Keratinocyte (primary cell): ENCODE results near the gene RNF151. TPM values are rescaled to one million over a fixed set of nuclear protein-coding genes. Genes with fewer than 3 reads are reported as not detected.

Source experiments
- DNase-seq: peaks from one replicate; pipeline ENCODE4 v3.0.0-alpha.2; 2011; ENCODE audit warnings: low read depth, missing footprints, low spot score
- FAIRE-seq: peaks from 2 replicates; lab custom pipeline; 2011; peaks lifted over from hg19 to GRCh38; lab: Jason Lieb, UNC
- H2AFZ ChIP-seq: 2 replicates; pipeline ENCODE4 v1.6.0; 2012; ENCODE audit warnings: low read length, control low read depth, inconsistent platforms; ENCODE audit not compliant: control insufficient read depth
- H3K27ac ChIP-seq: 2 replicates; pipeline ENCODE4 v1.5.1; 2011; ENCODE audit warnings: low read length; ENCODE audit not compliant: control insufficient read depth, insufficient read depth
- H3K27me3 ChIP-seq: 3 replicates; pipeline ENCODE4 v1.6.0; 2011; ENCODE audit warnings: low read length; ENCODE audit not compliant: control insufficient read depth, insufficient read depth; ENCODE audit errors: extremely low read depth
- H3K36me3 ChIP-seq, 2 experiments: 2 replicates in 1 of 2; 3 replicates in 1 of 2; pipeline ENCODE4 v1.5.1; 2011; ENCODE audit warnings: low read length in 2 of 2, mild to moderate bottlenecking in 1 of 2; ENCODE audit not compliant: control insufficient read depth in 2 of 2, insufficient read depth in 2 of 2; ENCODE audit errors: extremely low read depth in 1 of 2
- H3K4me1 ChIP-seq: 3 replicates; pipeline ENCODE4 v1.5.1; 2011; ENCODE audit warnings: low read length; ENCODE audit not compliant: control insufficient read depth, insufficient read depth; ENCODE audit errors: extremely low read depth
- H3K4me2 ChIP-seq: 3 replicates; pipeline ENCODE4 v1.6.0; 2011; ENCODE audit warnings: low read depth, low read length; ENCODE audit not compliant: control insufficient read depth, insufficient read depth; ENCODE audit errors: extremely low read depth
- H3K4me3 ChIP-seq, 3 experiments: fragments of 200-600 bp in 1 of 3; sonication (generic) in 1 of 3; 2 replicates in 2 of 3; 3 replicates in 1 of 3; pipeline ENCODE4 v1.5.1; 2011 to 2016; ENCODE audit warnings: low read length in 3 of 3, mild to moderate bottlenecking in 3 of 3, control low read depth in 2 of 3, inconsistent platforms in 1 of 3, low read depth in 1 of 3, mixed read lengths in 1 of 3, mixed run types in 1 of 3, moderate library complexity in 1 of 3; ENCODE audit not compliant: control insufficient read depth in 2 of 3, insufficient read depth in 2 of 3; ENCODE audit errors: extremely low read depth in 1 of 3
- H3K79me2 ChIP-seq: 2 replicates; pipeline ENCODE4 v1.6.0; 2012; ENCODE audit warnings: low read length; ENCODE audit not compliant: control insufficient read depth, insufficient read depth
- H3K9ac ChIP-seq: 3 replicates; pipeline ENCODE4 v1.6.0; 2011; ENCODE audit warnings: low read length; ENCODE audit not compliant: control insufficient read depth, insufficient read depth; ENCODE audit errors: extremely low read depth
- H3K9me1 ChIP-seq: 3 replicates; pipeline ENCODE4 v1.6.0; 2011; ENCODE audit warnings: low read length; ENCODE audit not compliant: control insufficient read depth, insufficient read depth; ENCODE audit errors: extremely low read depth
- H3K9me3 ChIP-seq: 2 replicates; pipeline ENCODE4 v1.5.1; 2012; ENCODE audit warnings: low read depth, low read length; ENCODE audit not compliant: control insufficient read depth
- H4K20me1 ChIP-seq: 3 replicates; pipeline ENCODE4 v1.6.0; 2011; ENCODE audit warnings: low read length; ENCODE audit not compliant: control insufficient read depth, insufficient read depth; ENCODE audit errors: extremely low read depth
- CTCF ChIP-seq, 3 experiments: IDR thresholded peaks in 1 of 3; conservative IDR thresholded peaks in 1 of 3; optimal IDR thresholded peaks in 1 of 3; 2 replicates in 2 of 3; 3 replicates in 1 of 3; pipeline versions ENCODE3 to v1.5.1; 2011; ENCODE audit warnings: low read length in 3 of 3, mild to moderate bottlenecking in 3 of 3, moderate library complexity in 2 of 3, control low read depth in 1 of 3, inconsistent platforms in 1 of 3; ENCODE audit not compliant: insufficient read depth in 2 of 3; ENCODE audit errors: extremely low read depth in 1 of 3
- EZH2 ChIP-seq: IDR thresholded peaks from one replicate; pipeline ENCODE4 v1.6.1; 2012; ENCODE audit warnings: inconsistent platforms, mild to moderate bottlenecking, low read length, moderate library complexity
- dilution Hi-C: fragments of 300-500 bp; cut with MboI; formaldehyde crosslinking; loops from one replicate; pipeline ENCODE4 v1.7.0; 2020; ENCODE audit warnings: low sequenced_read_pairs; ENCODE audit not compliant: extremely low pct_ligation_motif_present
- polyA plus RNA-seq, 5 experiments: library from polyadenylated mRNA; depleted of rRNA in 3 of 5; stranded (reverse) in 3 of 5; stranded (forward) in 1 of 5; unstranded in 1 of 5; fragments of >200 nt; gene quantifications; 1 replicate in 1 of 5; 2 replicates in 3 of 5; 3 replicates in 1 of 5; pipeline versions ENCODE4 v1.2.1 to v1.2.3, GENCODE V29; 2011 to 2012; ENCODE audit warnings: missing spikeins in 2 of 5, low read depth in 1 of 5, low replicate concordance in 1 of 5

Gene RNF151
- polyA plus RNA-seq, 1 donor (not counting 4 experiments of a cell fraction or from before 2014, with no cell fraction given), result not detected

DNA sequence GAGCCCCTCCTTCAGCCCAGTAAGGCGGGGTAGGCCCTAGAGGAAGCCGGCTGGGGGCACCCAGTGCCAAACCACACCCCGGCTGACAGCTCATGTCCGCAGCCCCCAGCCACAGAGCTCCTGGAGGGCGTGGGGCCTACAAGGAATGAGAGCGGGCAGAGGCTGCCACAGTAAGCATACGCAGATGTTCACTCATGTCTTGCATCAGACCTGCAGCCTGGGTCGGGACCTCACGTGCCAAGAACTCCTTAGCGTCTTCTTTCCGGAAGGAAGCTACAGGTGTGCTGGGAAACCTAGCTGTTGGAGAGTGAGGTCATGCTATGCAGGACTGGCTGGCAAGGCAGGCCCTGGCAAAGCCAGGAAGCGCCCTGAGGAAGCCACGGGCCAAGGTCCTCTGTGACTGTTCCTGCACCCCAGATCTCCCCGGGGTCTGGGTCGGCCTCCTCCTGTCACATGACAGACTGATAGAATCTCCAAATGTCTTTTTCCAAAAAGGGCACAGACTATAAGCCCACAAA lies 41.4 kb downstream of the RNF151 start:
- peaks cover 71% of the 10 kb centered on the region for H3K79me2 ChIP-seq
- peaks cover 36% of the 10 kb centered on the region for H3K4me1 ChIP-seq
- peaks cover 2% of the 10 kb centered on the region for H3K9me1 ChIP-seq
- H3K9me3 ChIP-seq, result no peaks in the 10 kb centered on the region
- DNase-seq (peak; percentile 98), FAIRE-seq (peak; percentile 97)
- peaks cover 6 to 44% of the 10 kb centered on the region in 2 experiments for H3K36me3 ChIP-seq
- H3K4me2 ChIP-seq, result peak overlapping the region; percentile 89
- dilution Hi-C loops, result no loop called here
- H3K9ac ChIP-seq, result peak overlapping the region; percentile 85
- H3K27me3 ChIP-seq, result no peaks in the 10 kb centered on the region
- H3K27ac ChIP-seq, result peak overlapping the region; percentile 81
- H2AFZ ChIP-seq, result no peak overlapping the region
- TF ChIP-seq EZH2, result no peak
- TF ChIP-seq CTCF (optimal IDR thresholded peaks at IDR 0.05 in 1 of 3, IDR thresholded peaks at IDR 0.05 in 1 of 3, conservative IDR thresholded peaks at IDR 0.05 in 1 of 3; ENCODE audit: extremely low read depth in 1 of 3, insufficient read depth in 2 of 3, low read length in 3 of 3), result no peak
- H3K4me3 ChIP-seq, result peak overlapping the region; percentile 71 to 98 (median 92)
- H4K20me1 ChIP-seq, result peaks cover 46% of the 10 kb centered on the region

- FAIRE-seq, result no peak
- Histone ChIP-seq H3K79me2 (peaks cover 65% of the 10 kb centered on the region), H3K27ac (peak overlapping the region; percentile 81), H3K4me1 (peaks cover 36% of the 10 kb centered on the region), H4K20me1 (peaks cover 41% of the 10 kb centered on the region), H2AFZ (no peak overlapping the region), H3K36me3 (peaks cover 6 to 38% of the 10 kb centered on the region in 2 experiments), H3K4me2 (peak overlapping the region; percentile 89), H3K9ac (peak overlapping the region; percentile 85), H3K9me3 (no peaks in the 10 kb centered on the region), H3K4me3 (peak overlapping the region; percentile 71 to 98 (median 92)), H3K27me3 (no peaks in the 10 kb centered on the region), H3K9me1 (peaks cover 2% of the 10 kb centered on the region)
- no peak for DNase-seq
- dilution Hi-C loops, result no loop called here
- TF ChIP-seq EZH2 (no peak), CTCF (optimal IDR thresholded peaks at IDR 0.05 in 1 of 3, IDR thresholded peaks at IDR 0.05 in 1 of 3, conservative IDR thresholded peaks at IDR 0.05 in 1 of 3; ENCODE audit: extremely low read depth in 1 of 3, insufficient read depth in 2 of 3, low read length in 3 of 3) (no peak)
Observed at GRCh38 chr16:2008631-2009163, 42.0 kb downstream of the RNF151 start.
